Kidney tubule cell (primary cell): ENCODE results near the gene GNB1.
"Not testable (repeated sequence)": the region's sequence is repeated elsewhere in the genome, so short reads cannot be mapped to it uniquely, and the experiment has no call there.

ENCODE experiments used
- DNase-seq: peaks from one replicate; pipeline ENCODE4 v3.0.0-alpha.2; 2018; ENCODE audit warnings: low spot score

Gene GNB1

DNA sequence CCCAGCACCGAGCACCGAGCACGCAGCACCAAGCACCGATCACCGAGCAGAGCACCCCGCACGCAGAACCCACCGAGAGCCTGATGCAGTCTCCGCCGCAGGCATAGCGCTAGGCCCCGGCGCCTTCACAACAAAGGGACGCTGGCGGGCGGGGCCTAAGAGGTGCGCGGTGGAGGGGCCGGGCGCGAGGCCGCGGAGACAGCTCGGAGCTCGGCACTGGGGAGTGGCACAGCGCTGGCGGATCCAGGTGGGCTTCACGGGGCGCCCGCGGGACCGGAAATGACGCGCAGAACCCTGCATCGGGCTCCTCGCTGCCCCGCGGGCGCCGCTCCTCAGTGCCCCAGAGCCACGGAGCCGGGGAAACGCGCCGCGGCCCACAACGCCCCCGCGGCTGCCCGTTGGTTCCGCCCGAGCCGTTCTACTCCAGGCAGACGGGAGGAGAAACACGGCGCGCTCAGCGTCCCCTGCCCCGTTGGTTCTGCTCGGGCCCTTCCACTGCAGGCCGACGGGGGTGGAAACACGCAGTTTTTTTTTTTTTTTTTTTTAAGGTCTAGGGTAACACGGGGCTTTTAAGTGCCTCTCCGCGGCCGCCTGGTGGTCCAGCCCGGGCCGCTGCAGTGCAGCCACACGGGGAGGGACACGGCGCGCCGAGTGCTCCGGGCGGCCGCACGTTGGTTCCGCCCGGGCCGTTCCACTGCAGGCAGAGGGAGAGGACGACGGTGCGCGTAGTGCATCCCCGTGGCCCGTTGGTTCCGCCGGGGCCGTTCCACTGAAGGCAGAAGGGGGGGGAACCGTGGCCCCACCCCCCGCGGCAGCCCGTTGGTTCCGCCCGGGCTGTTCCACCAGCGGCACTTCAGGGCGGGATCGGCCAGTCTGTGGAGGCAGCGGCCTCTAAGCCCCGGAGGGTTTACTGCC lies 145.0 kb downstream of the GNB1 start:
- DNase-seq, result peak; percentile 45

DNA sequence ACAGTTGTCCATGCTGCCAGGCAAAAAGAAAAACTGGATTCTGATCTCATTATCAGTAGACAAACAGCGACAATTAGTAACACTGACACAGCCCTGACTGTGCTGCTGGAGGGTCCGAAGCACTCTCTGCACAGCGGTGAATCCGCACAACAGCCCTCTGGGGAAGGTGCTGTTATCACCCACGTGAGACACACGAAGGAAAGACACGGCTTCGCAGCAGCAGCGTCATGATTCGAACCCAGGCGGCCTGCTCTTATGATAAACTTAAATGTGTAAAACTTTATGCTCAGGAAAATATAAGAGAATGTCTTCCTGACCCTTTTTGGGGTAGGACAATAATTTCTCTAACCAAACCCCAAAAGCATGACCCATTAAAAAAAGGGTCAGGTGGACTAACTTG lies 148.4 kb downstream of the GNB1 start:
- not testable (repeated sequence) for DNase-seq

DNA sequence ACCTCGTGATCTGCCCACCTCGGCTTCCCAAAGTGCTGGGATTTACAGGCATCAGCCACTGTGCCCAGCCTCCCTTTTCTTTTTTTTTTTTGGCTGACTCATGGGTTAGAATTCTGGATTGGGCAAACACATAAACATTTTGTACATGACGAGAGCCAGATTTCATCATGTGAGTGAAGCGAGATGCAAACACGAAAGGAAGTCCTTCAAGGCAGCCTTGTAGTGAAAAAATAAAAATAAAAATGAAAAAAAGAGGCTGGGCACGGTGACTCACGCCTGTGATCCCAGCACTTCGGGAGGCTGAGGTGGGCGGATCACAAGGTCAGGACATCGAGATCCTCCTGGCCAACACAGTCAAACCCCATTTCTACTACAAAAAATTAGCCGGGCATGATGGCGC lies 149.9 kb downstream of the GNB1 start:
- not testable (repeated sequence) for DNase-seq

- not testable (repeated sequence) for DNase-seq
Measured at GRCh38 chr1:1738799-1739337, 152.0 kb downstream of the GNB1 start.

DNA sequence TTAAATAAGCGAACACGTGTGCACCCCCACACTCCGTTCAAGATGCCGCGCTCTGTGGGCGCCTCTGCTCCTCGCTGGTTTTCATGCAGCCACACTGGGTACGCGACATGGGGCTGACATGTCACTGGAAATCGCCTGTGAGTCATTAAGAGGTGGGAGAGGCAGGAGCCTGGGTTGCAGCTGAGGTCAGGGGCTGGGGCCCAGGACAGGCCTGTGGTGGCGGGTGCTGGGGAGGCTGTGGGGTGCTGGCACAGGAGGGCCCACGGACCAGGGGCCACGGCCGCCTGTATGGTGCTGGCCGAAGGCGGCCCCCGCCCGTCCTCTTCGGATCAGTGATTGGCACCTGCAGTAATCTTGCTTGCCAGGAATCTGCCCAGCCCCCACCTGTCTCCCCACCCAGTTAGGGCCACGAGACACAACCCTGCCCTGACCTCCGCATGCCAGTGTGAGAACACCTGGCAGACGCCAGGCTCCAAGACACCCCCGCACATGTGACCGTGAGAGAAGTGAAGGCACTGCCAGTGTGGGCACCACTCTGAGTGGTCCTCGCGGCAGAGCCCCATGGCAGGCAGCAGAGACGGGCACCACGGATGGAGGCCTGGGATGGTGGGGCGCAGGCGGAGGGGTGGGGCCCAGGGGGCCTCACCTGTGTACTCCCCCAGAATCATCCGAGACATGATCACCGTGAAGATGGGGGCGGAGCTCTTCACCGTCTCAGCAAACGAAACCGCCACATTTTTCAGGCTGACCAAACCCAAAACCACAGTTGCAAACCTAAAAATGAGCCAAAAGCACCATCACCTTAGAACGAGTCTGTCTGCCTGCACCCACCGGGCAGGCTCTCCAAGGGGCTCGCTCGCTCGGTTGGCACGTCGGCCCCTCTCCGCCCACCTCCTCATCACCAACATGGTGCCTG lies 153.0 kb downstream of the GNB1 start:
- DNase-seq, result not testable (repeated sequence)
